Fibroblast of lung (primary cell): ENCODE data around the gene PDGFC. TPM values are rescaled to one million over a fixed set of nuclear protein-coding genes. Genes with fewer than 3 reads are reported as not detected.
A peak's percentile ranks its signal among the peaks of the same experiment; 100 is the strongest.

Experiments
- DNase-seq, 2 donors: peaks; one replicate each; pipeline versions ENCODE4 v3.0.0 to v3.0.0-alpha.2; 2010; ENCODE audit warnings: low read depth in 2 of 2
- H2AFZ ChIP-seq: 2 replicates; pipeline ENCODE4 v1.5.1; 2012; ENCODE audit warnings: low read length, control low read depth, inconsistent platforms
- H3K27ac ChIP-seq: 2 replicates; pipeline ENCODE4 v1.5.1; 2011; ENCODE audit warnings: low read length, control low read depth; ENCODE audit not compliant: insufficient read depth
- H3K27me3 ChIP-seq: 2 replicates; pipeline ENCODE4 v1.5.1; 2011; ENCODE audit warnings: mild to moderate bottlenecking, low read length; ENCODE audit not compliant: control insufficient read depth, insufficient read depth
- H3K36me3 ChIP-seq: 2 replicates; pipeline ENCODE4 v1.5.1; 2011; ENCODE audit warnings: low read length; ENCODE audit not compliant: control insufficient read depth, insufficient read depth
- H3K4me1 ChIP-seq: 2 replicates; pipeline ENCODE4 v1.5.1; 2011; ENCODE audit warnings: low read length; ENCODE audit not compliant: control insufficient read depth, insufficient read depth; ENCODE audit errors: extremely low read depth
- H3K4me2 ChIP-seq: 2 replicates; pipeline ENCODE4 v1.5.1; 2011; ENCODE audit warnings: low read length, control low read depth; ENCODE audit not compliant: insufficient read depth; ENCODE audit errors: extremely low read depth
- H3K4me3 ChIP-seq, 4 experiments: fragments of 200-600 bp in 1 of 4; sonication (generic) in 1 of 4; replicated peaks in 1 of 4; 2 replicates each; pipeline ENCODE4 v1.5.1; 2011 to 2016; ENCODE audit warnings: low read length in 4 of 4, low read depth in 3 of 4, mild to moderate bottlenecking in 3 of 4, control low read depth in 2 of 4, inconsistent platforms in 1 of 4, mixed read lengths in 1 of 4; ENCODE audit not compliant: insufficient read depth in 1 of 4; ENCODE audit errors: control extremely low read depth in 1 of 4
- H3K79me2 ChIP-seq: 2 replicates; pipeline ENCODE4 v1.5.1; 2012; ENCODE audit warnings: mild to moderate bottlenecking, low read length, inconsistent platforms; ENCODE audit not compliant: control insufficient read depth, insufficient read depth
- H3K9ac ChIP-seq: 2 replicates; pipeline ENCODE4 v1.5.1; 2011; ENCODE audit warnings: mild to moderate bottlenecking, low read length, control low read depth; ENCODE audit not compliant: insufficient read depth
- H3K9me3 ChIP-seq: 2 replicates; pipeline ENCODE4 v1.5.1; 2012; ENCODE audit warnings: low read depth, low read length; ENCODE audit not compliant: control insufficient read depth, insufficient read depth
- H4K20me1 ChIP-seq: 2 replicates; pipeline ENCODE4 v1.5.1; 2011; ENCODE audit warnings: low read length; ENCODE audit not compliant: control insufficient read depth, insufficient read depth; ENCODE audit errors: extremely low read depth
- EZH2 ChIP-seq: IDR thresholded peaks from 2 replicates; pipeline ENCODE4 v1.5.1; 2012; ENCODE audit warnings: low read length, control low read depth, mild to moderate bottlenecking; ENCODE audit errors: missing control alignments
- polyA plus RNA-seq, 2 donors: library from polyadenylated mRNA; depleted of rRNA in 1 of 2; stranded (reverse) in 1 of 2; unstranded in 1 of 2; fragments of >200 nt; gene quantifications; 2 replicates each; pipeline ENCODE4 v1.2.1, GENCODE V29; 2011 to 2012; ENCODE audit warnings: missing spikeins in 1 of 2
- total RNA-seq: library from RNA; depleted of rRNA; stranded (reverse); fragments of >200 nt; gene quantifications from 2 replicates; pipeline ENCODE4 v1.2.1, GENCODE V29; 2014
- TF ChIP-seq, protein P1 (sequence below), 2 donors: IDR thresholded peaks in 1 of 2; conservative IDR thresholded peaks in 1 of 2; 1 replicate in 1 of 2; 2 replicates in 1 of 2; pipeline ENCODE4 v1.5.1; 2011 to 2012; ENCODE audit warnings: low read length in 2 of 2, control low read depth in 1 of 2, inconsistent platforms in 1 of 2, low read depth in 1 of 2, mild to moderate bottlenecking in 1 of 2

PDGFC gene
- total and polyA plus RNA-seq, 2 donors (not counting 1 experiment from before 2014, with no cell fraction given), result 43.4 to 103 TPM

DNA sequence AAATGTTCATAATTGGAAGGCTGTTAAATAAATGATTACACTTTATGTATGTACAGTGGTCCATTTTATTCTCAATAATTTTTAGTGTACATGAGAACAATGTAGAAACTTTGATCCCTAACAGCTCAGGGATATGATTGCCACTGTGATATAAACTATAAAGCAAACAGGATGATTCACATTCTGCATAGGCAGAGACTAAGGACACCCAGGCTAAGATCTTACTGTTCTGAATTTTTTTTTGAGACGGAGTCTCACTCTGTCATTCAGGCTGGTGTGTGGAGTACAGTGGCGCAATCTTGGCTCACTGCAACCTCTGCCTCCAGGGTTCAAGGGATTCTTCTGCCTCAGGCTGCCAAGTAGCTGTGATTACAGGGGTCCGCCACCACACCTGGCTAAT, 186.6 kb downstream of the PDGFC start:
- no peaks in the 10 kb centered on the region for H3K9me3 ChIP-seq
- no peak overlapping the region for H3K4me2 ChIP-seq
- H2AFZ ChIP-seq, result no peak overlapping the region
- H4K20me1 ChIP-seq, result no peaks in the 10 kb centered on the region
- peaks cover 4% of the 10 kb centered on the region for H3K4me1 ChIP-seq
- H3K27ac ChIP-seq, result no peak overlapping the region
- TF ChIP-seq, protein P1, sequence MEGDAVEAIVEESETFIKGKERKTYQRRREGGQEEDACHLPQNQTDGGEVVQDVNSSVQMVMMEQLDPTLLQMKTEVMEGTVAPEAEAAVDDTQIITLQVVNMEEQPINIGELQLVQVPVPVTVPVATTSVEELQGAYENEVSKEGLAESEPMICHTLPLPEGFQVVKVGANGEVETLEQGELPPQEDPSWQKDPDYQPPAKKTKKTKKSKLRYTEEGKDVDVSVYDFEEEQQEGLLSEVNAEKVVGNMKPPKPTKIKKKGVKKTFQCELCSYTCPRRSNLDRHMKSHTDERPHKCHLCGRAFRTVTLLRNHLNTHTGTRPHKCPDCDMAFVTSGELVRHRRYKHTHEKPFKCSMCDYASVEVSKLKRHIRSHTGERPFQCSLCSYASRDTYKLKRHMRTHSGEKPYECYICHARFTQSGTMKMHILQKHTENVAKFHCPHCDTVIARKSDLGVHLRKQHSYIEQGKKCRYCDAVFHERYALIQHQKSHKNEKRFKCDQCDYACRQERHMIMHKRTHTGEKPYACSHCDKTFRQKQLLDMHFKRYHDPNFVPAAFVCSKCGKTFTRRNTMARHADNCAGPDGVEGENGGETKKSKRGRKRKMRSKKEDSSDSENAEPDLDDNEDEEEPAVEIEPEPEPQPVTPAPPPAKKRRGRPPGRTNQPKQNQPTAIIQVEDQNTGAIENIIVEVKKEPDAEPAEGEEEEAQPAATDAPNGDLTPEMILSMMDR (conservative IDR thresholded peaks at IDR 0.05 in 1 of 2, IDR thresholded peaks at IDR 0.05 in 1 of 2; ENCODE audit: low read depth in 1 of 2, low read length in 2 of 2), result no peak
- TF ChIP-seq EZH2, result no peak
- DNase-seq, result no peak
- no peak overlapping the region for H3K9ac ChIP-seq
- H3K79me2 ChIP-seq, result peaks cover 2% of the 10 kb centered on the region
- no peaks in the 10 kb centered on the region for H3K27me3 ChIP-seq
- no peak overlapping the region for H3K4me3 ChIP-seq
- H3K36me3 ChIP-seq, result no peaks in the 10 kb centered on the region

DNA sequence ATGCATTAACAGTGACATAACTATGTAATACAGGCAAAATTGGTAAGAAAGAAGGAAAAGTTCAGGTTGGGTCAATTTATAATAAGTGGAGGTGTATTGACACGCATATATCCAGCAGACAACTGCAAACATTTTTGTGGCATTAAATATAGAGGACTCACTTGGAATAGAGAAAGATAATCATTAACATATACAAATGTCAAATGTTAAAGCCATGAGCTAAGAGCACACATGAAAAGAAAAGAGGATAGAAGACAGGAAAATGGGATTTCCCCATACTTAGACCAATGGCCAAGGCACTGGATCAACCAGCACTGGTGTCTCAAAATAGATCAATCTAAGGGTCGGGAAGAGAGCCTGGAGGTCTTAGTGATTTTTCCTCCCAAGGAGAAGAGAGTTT, 187.6 kb downstream of the PDGFC start:
- H3K79me2 ChIP-seq, result peaks cover 2% of the 10 kb centered on the region

DNA sequence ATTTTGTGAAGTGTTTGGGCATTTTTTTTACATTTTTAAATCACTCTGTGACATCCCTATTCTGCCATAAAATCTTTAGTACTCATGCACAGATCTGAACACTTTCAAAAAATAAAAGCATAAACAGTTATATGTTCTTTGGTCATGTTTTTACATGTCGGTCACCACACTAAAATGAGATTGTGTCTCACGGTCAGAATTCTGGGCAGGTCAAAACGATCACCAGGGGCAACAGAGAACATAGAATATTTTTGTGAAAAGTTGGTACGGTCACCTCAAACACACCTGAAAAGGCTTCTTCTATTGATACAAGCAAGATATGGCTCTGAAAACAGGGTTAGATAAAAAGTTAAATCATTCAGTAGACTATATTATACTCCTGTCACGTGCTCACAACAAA, 189.1 kb downstream of the PDGFC start:
- Histone ChIP-seq H3K4me3 (no peak overlapping the region), H3K27ac (peak overlapping the region; percentile 19), H3K27me3 (no peaks in the 10 kb centered on the region), H3K36me3 (no peaks in the 10 kb centered on the region), H3K4me2 (no peak overlapping the region), H3K9me3 (no peaks in the 10 kb centered on the region), H3K4me1 (peaks cover 6% of the 10 kb centered on the region), H2AFZ (no peak overlapping the region), H3K9ac (no peak overlapping the region), H3K79me2 (peaks cover 2% of the 10 kb centered on the region), H4K20me1 (no peaks in the 10 kb centered on the region)
- DNase-seq, result no peak
- TF ChIP-seq, protein P1 (conservative IDR thresholded peaks at IDR 0.05 in 1 of 2, IDR thresholded peaks at IDR 0.05 in 1 of 2; ENCODE audit: low read depth in 1 of 2, low read length in 2 of 2), result no peak

More for the DNA sequence above, 187.6 kb downstream of the PDGFC start:
- Histone ChIP-seq H4K20me1 (no peaks in the 10 kb centered on the region), H3K4me1 (peaks cover 6% of the 10 kb centered on the region), H3K4me3 (no peak overlapping the region), H3K4me2 (no peak overlapping the region), H3K9ac (no peak overlapping the region), H3K27me3 (no peaks in the 10 kb centered on the region), H3K27ac (no peak overlapping the region), H3K36me3 (no peaks in the 10 kb centered on the region), H2AFZ (no peak overlapping the region), H3K9me3 (no peaks in the 10 kb centered on the region)
- TF ChIP-seq, protein P1 (conservative IDR thresholded peaks at IDR 0.05 in 1 of 2, IDR thresholded peaks at IDR 0.05 in 1 of 2; ENCODE audit: low read depth in 1 of 2, low read length in 2 of 2), result no peak
- no peak for TF ChIP-seq EZH2
- DNase-seq, result no peak
